ENCODE results near the gene CAVIN2.

Gene CAVIN2

DNA sequence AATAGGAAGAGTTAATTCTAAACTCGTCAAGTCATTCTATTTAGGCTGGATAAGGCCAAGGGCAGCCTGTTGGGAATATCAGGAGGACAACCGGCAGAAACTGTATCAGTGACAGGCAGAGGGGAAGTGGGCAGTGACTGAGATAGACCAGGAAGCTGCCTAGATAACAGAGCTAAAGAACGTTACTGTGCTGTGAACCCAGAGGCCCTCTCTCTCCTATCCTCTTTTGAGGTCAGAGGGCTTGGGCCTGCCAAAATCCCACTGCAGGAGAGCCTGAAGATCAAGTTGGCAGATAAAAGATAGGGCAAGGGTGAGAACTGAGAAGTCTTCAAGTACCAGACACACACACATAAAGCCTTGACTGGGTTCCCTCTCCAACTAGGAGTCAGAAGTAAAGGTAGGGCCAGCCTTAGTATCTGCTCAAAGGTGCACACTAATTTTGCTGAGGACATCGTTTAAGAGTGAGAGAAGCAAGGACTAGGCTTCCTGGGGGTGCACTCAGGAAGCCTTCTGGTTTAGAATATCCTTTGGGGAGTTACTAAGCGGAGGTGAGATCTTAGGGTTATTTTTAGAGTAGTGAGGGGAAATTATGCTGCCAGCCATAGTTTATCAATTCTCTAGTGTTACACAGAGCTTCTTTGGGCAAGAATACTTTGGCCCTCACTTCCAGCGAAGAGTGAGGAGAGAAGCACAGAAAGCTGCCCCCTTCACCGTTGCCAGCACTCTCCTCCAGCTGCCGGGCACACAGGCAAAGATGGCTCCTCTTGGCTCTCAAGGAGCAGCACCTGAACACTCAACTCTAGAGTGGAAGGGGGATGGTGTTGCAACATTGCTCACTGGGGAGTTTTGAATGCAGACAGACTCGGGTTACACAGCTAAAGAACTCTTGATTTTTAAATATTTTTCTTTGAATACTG is 9.8 kb downstream of the CAVIN2 start:
- DNase-seq, result no peak

DNA sequence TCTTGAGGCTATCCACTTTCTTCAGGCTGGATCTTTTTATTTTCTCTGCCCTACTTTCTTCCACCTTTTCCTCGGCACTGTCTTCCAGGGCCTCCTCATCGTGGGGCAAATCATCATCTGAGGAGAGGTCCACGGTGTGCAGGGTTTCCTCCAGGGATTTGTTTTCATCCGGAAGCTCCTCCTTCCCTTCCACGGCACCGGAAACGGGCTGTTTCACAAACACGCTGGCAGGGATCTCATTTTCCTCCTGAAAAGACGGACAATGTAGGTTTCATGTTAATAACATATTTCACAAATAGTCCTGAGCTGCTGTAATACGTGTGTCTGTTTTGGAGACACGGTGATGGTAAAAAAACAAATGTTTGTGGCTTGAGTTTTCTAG is 10.4 kb downstream of the CAVIN2 start:
- DNase-seq, result no peak

DNA sequence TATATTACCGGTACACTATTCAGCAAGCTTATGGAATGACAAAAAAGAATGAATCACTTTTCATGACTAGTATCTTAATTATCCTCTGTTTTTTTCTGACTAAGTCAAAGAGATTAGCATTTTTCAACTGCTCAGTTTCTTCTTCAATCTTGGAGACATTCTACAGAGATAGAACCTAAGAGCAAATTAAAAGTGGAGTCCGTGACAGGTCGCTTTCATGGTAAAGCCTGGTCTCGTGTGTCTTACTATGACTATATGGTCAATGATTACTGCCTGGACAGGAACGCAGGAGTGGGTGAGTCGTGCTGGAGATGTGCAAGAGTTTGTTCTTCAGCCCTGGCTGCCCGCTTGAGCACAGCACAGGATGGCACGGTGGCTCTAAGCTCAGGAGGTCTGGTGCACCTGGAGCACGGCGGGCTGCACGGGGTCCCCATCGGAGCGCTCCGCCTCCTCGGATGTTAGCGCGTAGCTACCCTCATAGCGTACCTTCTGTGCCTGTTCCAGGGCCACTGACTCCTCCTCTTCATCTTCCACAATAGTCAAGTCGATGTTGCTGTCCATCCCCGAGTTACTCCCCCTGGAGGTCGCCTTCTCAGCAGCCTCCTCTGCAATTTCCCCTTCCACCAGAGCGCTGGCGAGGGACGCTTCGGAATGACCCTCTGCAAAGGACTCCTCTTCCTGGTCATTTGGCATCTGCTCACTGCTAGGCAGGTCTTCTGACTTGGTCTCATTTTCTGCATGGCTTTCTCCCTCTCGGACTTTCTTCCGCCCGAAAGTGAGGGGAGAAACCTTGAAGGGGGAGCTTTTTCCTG is 11.1 kb downstream of the CAVIN2 start:
- peak; percentile 20 for DNase-seq

DNA sequence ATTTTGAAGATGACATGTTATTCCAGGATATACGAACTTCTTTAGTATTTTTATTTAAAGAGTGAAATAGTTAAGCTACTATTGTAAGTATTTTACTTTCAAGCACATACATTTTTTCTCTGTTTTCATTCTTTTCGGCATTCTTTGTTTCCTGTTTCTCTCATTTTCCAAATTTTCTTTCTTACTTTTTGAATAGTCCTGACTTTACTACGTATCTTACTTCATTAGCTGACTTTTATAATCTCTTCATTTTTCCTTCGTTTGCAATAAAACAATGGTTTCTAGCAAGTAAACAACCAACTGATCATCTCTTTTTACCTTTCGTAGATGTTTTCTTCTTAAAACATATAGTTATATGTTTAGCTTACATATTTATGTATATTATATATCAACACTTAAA is 11.8 kb downstream of the CAVIN2 start:
- DNase-seq, result no peak

DNA sequence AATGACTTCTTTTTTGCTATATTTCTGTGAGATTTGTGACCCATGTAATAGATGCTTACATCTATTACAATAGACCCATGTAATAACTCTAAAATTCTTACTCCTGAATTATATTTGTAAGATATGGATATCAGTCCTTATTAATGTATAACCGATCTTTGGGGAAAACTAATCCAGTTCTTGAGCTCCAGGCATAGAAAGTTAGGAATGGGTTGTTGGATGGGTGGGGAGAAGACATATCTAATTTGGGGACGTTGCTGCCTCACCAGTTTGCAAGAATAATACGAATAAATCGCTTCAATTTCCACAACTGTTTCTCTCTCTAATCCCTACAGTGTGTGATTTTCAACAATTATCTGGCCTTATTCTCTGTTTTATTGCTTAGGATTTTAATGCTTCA is 13.5 kb downstream of the CAVIN2 start:
- DNase-seq, result no peak

DNA sequence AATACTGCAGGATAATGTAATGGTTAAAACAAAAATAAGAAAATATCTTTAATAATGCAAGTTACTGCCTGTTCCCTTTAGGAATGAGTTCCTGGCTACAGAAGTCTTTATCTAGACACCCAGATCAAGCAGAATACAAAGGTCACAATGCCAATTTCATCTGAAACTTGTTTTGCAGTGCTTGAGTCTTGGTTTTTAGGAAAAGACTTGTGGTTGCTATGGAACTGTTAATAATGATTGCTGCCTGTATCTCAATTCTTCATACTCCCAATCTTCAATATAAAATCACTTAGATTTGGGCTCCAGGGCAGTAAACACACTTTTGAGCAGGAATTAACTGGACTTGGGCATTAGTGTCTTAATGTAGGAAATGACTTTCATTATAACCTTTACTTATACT is 14.2 kb downstream of the CAVIN2 start:
- DNase-seq, result no peak

DNA sequence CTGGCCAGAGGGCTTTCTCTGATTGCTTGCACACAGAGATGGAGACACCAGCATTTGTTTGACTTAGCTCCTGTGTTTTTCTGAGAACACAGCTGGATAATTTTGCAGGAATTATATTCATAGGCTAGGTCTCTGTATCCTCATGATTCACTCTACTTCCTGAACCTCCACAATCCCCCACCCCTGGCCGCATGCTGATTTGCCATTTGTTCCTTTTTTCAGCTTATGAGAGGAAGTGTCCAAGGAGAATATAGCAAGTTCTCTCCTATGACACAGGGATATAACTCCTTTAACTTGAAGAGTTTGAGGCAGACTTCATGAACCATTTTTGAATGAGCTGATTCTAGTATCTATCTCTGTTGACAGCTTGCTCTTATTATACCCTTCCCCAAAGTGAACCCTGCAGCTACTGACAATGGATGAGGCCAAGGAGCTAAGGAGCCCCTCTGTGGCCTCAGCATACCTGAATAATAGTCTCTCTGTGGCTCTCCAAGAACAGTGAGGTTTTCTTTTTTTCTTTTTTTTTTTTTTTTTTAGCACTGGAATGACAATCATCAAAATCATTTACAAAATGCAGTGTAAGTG is 15.4 kb downstream of the CAVIN2 start:
- no peak for DNase-seq

DNA sequence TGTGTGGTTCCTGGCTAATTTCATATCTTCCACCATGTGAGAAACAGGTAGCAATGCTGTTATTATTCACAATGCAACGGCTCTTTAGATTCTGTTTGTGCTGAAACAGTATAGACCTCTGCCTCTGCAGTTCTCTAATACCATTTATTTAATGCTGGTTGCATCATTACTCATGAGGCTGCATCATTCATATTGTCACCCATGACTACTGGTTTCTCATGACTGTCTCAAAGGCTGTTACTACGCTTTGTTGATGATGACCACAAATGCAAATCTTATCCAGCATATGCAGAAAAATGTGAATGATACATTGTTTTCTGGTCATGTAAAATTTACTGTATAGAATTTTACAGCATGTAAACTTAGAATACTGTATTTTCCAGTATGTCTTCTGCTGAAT is 22.5 kb downstream of the CAVIN2 start:
- DNase-seq, result no peak

DNA sequence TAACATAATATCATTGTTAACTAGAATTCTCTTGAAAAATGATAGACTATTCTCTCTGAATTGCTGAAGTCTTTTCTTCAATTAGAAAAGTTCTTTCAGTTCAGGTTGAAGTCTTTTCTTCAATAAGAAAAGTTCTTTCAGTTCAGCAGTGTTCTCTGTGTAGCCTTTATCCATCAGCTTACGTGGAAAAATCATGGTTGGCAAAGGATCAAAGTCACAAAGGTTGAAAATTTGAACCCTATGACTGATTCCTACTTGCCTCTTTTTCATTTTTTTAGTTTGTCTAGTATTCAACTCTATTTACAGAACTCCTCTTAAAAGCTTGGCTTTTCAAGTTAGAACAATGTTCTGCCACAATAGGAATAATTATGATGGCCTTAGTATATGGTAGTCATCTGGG is 25.8 kb downstream of the CAVIN2 start:
- no peak for DNase-seq

DNA sequence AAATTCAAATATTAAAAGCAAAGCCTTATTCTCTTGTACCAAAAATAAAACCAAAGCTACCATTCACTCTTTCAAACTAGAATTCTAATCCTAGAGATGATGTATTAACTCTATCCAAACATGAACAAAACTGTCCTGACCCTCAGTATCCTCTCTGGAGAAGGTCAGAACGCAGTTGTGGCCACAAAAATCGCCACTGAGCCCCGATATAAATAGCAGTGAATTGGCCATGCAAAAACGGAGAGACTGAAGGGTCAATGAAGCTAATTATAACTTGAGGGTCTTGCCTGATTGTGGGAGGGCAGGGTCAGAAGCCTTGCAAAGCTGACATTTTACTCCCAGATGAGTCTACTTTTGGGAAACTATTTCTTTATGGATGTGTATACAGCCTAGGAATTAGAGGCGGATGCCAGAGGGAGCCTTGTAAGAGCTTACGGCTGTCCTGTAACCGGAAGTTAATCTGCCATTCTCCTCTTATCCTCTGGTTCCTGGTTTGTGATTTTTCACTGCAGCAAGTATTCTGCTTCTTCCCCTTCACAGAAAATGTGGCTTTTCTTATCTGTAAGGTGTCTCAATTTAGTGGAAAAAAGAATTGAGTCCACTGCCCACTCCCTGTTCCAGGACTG is 28.1 kb downstream of the CAVIN2 start:
- DNase-seq, result no peak

DNA sequence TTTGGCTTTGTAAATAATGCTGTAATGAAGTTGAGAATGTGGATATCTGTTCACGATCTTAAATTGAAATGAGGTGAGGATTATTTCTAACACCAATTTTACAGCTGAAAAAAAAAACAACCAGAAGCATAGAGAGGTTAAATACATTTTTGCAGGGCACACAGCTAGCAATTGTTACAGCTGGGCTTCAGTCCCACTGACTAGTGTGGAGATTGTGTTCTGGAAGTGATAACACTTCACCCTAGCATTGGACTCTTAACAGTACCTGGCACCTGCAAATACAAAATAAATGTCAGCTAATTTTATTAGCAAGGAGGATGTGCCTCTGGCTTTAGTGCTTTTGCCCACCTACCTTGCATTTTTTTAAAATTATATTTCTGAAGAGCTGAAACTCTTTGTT is 28.8 kb downstream of the CAVIN2 start:
- DNase-seq, result no peak

DNA sequence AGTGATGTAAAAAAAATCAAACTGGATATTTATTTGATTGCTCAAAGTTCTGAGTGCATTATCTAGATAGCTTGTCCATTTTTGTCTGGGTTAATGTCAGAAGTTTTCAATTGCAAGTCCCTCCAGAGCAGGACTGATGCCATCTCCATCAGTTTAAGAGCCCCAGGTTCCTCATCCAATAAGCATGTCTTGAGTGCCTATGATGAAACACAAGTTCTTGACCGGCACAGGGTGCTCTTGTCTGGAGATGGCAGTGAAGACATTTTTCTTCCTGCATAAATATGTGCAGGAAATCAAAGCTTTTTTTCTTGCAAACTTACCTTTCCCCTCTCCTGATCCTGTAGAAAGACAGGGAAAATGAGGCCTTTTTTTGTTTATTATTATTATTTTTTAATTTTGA is 31.9 kb downstream of the CAVIN2 start:
- no peak for DNase-seq

DNA sequence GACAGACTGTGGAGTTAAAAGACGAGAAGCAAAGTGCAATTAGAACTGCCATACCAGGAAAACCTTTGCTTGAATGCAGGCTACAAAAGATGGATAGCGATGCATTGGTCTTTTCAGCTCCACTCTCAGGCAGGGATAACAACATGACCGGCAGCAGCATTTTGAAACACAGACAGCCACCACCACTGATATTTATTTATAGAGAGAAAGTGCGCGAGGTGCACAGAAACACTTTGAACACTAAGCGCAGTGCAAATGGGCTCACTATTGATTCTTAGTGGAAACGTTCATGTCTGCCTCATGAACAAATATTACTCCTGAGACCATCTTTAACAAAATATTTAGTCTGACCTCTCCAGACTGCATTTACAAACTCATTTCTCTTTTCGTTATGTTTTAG is 32.9 kb downstream of the CAVIN2 start:
- DNase-seq, result no peak

DNA sequence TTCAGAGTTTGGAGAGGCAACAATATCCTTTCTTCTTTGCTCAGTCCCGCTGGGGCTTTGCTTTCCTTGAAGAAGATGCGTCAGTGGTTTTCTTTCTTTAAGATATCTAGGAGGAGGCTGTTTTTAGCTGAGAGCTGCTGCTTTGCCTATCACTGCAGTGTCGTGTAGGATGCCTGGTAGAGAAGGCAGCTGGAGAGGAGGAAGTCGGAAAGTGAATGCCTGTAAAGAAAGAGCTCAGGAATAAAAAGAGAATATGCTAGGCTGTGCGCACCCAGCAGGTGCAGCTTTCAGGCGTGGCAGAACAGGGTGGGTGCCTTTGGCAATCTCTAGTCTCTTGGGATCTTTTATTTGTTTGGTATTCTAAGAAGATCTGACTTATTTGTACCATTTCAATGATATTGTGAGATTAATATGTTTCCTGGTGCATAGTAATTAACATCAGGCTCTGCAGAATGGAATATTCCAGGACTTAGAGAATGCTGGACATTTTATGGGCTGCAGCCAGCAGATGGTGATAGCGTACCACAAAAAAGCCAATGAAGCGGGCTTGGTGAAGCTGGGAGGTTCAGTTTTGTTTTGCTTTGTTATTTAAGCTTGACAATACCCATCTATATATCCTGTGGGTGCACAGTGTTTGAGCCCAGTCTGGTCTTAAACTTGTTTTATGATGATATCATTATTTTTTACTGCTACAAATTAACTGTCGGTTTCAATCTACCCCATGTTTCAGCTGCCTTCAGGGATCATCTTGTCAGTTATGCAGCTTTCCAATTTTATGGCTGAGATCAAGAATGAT is 34.9 kb downstream of the CAVIN2 start:
- DNase-seq, result peak; percentile 16

DNA sequence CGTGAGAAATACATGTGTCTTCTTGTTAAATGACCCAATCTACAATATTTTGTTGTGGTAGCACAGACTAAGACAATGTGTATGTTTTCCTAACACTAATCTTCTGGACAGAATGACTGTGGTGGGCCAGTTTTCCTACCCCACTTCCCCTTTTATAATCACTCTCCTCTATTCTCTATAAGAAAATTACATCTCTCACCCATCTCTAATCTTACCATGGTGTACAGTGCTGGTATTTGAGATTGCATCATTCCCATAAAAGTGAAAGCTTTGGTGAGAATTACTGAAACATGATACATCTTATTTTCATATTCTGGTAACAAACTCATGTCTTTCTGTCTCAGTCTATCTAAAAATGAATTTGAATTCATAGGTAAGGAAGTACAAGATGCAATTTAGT is 40.5 kb downstream of the CAVIN2 start:
- no peak for DNase-seq

DNA sequence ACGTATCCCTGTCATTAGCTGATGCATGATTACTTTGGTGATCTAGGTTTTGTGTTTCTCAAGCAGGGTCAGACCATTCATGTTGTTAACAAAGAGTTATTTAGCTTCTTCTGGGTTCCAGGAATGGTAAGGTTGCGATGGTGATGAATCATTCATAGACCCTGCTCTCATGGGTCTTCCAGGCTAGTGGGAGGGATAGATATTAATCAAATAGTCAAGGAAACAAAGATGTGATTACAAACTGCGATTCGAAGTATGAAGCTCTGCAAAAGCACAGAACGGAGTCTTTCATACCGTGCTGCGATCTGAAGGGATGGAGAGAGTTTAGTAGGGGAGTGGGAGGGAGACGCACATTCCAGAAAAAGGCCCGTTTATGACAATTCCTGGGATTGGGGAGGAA is 42.1 kb downstream of the CAVIN2 start:
- no peak for DNase-seq

DNA sequence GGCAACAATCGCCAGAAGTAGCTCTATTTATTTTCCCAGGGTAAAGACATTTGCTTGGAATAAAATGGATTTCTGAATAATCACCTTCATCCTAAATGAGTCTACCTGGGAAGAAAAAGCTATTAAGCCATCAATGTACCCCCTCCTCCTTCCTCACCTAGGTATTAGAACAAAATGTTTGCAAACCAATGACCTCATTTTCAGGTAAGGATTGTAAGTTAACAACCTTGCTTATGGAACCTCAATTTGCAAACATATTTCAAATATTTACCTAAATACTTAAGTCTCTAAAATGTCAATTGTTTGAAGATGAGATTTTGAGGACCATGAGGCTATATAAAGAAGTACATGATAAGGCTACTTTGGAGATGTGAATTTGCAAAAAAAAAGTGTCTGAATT is 43.9 kb downstream of the CAVIN2 start:
- DNase-seq, result no peak

DNA sequence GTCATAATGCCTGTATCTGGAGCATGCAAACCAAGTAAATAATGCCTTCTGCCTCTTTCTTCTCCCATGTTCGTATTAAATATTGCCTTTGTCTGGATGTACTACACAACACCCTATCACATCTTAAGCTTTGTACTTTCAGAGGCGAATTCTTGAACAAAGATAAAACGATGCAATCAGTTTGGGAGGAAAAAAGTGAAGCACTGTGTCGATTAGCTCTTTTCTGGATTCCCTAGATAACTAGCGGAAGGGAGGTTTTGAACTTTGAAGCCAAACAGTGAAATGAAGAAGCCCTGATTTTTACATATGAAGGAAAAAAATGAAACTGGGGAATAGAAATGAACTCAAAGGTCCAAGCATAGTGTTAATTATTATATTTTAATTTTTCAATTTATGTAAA is 44.7 kb downstream of the CAVIN2 start:
- DNase-seq, result no peak

DNA sequence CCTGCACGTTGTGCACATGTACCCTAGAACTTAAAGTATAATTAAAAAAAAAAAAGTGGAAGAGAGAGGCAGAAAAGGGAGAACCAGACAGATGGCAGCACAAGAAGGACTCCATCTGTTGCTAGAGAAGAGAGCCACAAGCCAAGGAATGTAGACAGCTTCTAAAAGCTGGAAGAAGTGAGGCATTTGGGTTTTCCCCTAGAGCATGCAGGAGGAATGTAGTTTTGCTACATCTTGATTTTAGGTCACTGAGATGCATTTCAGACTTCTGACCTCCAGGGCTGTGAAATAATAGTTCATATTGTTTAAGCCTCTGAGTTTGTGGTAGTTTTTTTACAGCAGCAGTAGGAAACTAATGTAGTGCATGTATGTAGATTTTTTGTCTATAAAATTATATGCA is 46.0 kb downstream of the CAVIN2 start:
- DNase-seq, result no peak

DNA sequence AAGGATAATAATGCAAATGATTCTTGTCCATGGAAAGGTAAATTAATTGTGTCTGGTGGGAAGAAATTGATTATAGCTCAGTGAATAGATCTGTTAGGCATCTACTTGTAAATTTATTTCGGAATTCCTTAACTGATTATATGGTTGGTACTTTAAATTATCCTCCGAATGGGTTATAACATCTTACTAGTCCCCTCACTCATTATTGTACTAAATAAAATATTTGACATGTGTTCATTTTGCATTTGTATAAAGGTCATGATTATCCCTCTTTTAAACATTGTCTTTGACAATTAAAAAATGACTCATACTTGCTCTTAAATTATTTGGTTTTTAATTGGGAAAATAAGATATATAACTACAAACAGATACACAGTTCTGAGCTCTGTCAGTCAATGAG is 47.4 kb downstream of the CAVIN2 start:
- DNase-seq, result no peak

DNA sequence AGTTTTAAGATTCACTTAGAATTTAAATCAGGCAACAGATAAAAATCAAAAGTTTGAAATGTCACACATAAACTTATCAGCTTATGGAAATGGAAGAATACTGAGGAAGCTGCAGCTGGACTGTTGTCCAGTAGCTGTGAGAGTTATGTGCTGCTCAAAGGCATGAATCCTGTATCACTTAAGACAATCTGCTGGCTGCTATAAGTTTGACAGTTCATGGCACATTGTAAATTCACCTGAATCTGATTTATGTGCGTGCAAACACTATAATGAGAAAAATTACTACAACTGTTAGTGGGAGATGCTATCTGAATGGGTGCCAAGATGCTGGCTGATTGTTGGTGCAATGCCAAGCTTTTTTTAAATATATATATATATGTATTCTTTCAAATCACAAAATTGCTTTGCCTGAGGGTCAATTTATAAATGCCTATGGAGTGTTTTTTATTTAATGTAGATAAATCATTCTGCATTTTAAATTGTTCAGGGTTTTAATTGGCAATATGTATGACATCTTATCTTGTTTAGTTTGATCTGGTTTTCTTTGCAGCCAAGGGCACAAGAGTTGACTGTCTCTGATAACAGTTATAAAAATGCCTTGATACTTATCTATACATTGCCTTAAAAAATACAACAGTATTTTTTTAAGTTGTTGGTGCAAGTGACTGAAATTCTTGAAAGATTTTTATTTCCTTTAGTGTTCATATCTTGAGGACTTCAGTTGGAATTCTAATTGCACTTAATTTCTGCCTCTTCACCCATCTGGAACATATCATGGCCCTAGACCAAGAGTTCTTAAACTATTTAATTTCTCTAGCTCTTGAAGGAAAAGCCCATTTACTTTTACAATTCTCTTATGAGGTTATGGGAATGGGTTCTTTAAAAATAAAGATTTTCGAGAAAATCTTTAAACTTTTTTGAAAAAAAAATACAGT is 48.7 kb downstream of the CAVIN2 start:
- no peak for DNase-seq

Data from amniotic stem cell (primary cell).